Measurements from ENCODE around the gene ZFP36L1.

- TF ChIP-seq TGIF2 (CRISPR knock-in tag; IDR thresholded peaks at IDR 0.05), result no peak
- TF ChIP-seq CBX2 (IDR thresholded peaks at IDR 0.05; ENCODE audit: insufficient read depth, low read length, poor library complexity, severe bottlenecking), result no peak
- TF ChIP-seq HINFP (tag; conservative IDR thresholded peaks at IDR 0.05; ENCODE audit: low read depth), result no peak
- no peak for TF ChIP-seq MYBL2 (IDR thresholded peaks at IDR 0.05; ENCODE audit: low read depth)
- TF ChIP-seq MYBL2 (CRISPR knock-in tag; IDR thresholded peaks at IDR 0.05; ENCODE audit: borderline replicate concordance), result no peak
- no peak for TF ChIP-seq SP2 (IDR thresholded peaks at IDR 0.05; ENCODE audit: extremely low read depth, low read depth, low read length, poor library complexity, severe bottlenecking)
- no peak for TF ChIP-seq PURB (CRISPR knock-in tag; IDR thresholded peaks at IDR 0.05; ENCODE audit: low read depth)
- no peak for TF ChIP-seq TFE3 (CRISPR knock-in tag; IDR thresholded peaks at IDR 0.05)
- no peak for TF ChIP-seq NFATC3 (IDR thresholded peaks at IDR 0.05)
- TF ChIP-seq EHMT2 (IDR thresholded peaks at IDR 0.05), result no peak
- TF ChIP-seq BMI1 (IDR thresholded peaks at IDR 0.05; ENCODE audit: low read length), result no peak
- TF ChIP-seq SIX5 (IDR thresholded peaks at IDR 0.05; ENCODE audit: borderline replicate concordance in 1 of 2, insufficient read depth in 1 of 2, low read depth in 1 of 2, low read length in 2 of 2), result no peak
- no peak for TF ChIP-seq CHD2 (IDR thresholded peaks at IDR 0.05; ENCODE audit: low read depth, low read length)
- TF ChIP-seq MAFG (tag; conservative IDR thresholded peaks at IDR 0.05), result no peak
- no peak for TF ChIP-seq STAG1 (CRISPR knock-in tag; IDR thresholded peaks at IDR 0.05; ENCODE audit: borderline replicate concordance)
These were observed 12.5 kb upstream of the ZFP36L1 start for GRCh38 chr14:68805414-68805813.
